Right atrium auricular region (tissue), 2 donors: Measurements from ENCODE around the gene ELAPOR2. TPM values are rescaled to one million over a fixed set of nuclear protein-coding genes. Genes with fewer than 3 reads are reported as not detected.

ENCODE experiments used
- DNase-seq: peaks from one replicate; pipeline ENCODE4 v3.0.0-alpha.2; 2019; ENCODE audit warnings: low spot score
- H3K27ac ChIP-seq, 2 donors: fragments of 200-600 bp; sonication (generic); 1 replicate in 1 of 2; 2 replicates in 1 of 2; pipeline ENCODE4 v1.5.1; 2016 to 2019
- H3K27me3 ChIP-seq, 2 donors: fragments of 200-600 bp; sonication (generic); one replicate each; pipeline versions ENCODE4 v1.5.1 to v1.6.0; 2017 to 2019
- H3K36me3 ChIP-seq: fragments of 200-600 bp; sonication (generic); one replicate; pipeline ENCODE4 v1.5.1; 2016
- H3K4me1 ChIP-seq, 2 donors: fragments of 200-600 bp; sonication (generic); one replicate each; pipeline versions ENCODE4 v1.5.1 to v1.6.0; 2017 to 2019
- H3K4me3 ChIP-seq, 2 donors: fragments of 200-600 bp; sonication (generic); 1 replicate in 1 of 2; 2 replicates in 1 of 2; pipeline ENCODE4 v1.5.1; 2017 to 2019; ENCODE audit warnings: mild to moderate bottlenecking in 1 of 2, moderate library complexity in 1 of 2
- H3K9me3 ChIP-seq, 2 donors: fragments of 200-600 bp; sonication (generic); one replicate each; pipeline ENCODE4 v1.5.1; 2019
- total RNA-seq, 2 donors: library from RNA; depleted of rRNA; stranded (reverse); fragments of >200 nt; gene quantifications; one replicate each; pipeline ENCODE4 v1.1.0, GENCODE V29; 2016
- TF ChIP-seq, protein P1 (sequence below), 2 donors: fragments of 200-600 bp; sonication (generic); IDR thresholded peaks; one replicate each; pipeline ENCODE4 v1.5.1; 2019; ENCODE audit warnings: antibody characterized with exemption in 2 of 2

Gene ELAPOR2
- total RNA-seq, 2 donors from 2014 or later, result 4.0 to 9.1 TPM

GRCh38 chr7:87016606-87017005, 42.8 kb downstream of the ELAPOR2 start:
- no peaks in the 10 kb centered on the region for H3K4me1 ChIP-seq
- DNase-seq, result no peak
- no peaks in the 10 kb centered on the region for H3K27me3 ChIP-seq
- H3K9me3 ChIP-seq, result no peaks in the 10 kb centered on the region
- no peak overlapping the region for H3K4me3 ChIP-seq
- TF ChIP-seq, protein P1, sequence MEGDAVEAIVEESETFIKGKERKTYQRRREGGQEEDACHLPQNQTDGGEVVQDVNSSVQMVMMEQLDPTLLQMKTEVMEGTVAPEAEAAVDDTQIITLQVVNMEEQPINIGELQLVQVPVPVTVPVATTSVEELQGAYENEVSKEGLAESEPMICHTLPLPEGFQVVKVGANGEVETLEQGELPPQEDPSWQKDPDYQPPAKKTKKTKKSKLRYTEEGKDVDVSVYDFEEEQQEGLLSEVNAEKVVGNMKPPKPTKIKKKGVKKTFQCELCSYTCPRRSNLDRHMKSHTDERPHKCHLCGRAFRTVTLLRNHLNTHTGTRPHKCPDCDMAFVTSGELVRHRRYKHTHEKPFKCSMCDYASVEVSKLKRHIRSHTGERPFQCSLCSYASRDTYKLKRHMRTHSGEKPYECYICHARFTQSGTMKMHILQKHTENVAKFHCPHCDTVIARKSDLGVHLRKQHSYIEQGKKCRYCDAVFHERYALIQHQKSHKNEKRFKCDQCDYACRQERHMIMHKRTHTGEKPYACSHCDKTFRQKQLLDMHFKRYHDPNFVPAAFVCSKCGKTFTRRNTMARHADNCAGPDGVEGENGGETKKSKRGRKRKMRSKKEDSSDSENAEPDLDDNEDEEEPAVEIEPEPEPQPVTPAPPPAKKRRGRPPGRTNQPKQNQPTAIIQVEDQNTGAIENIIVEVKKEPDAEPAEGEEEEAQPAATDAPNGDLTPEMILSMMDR (IDR thresholded peaks at IDR 0.05), result no peak
- no peaks in the 10 kb centered on the region for H3K36me3 ChIP-seq
- H3K27ac ChIP-seq, result no peak overlapping the region

GRCh38 chr7:87013840-87014190, 45.6 kb downstream of the ELAPOR2 start:
- Histone ChIP-seq H3K27me3 (no peaks in the 10 kb centered on the region), H3K4me1 (no peaks in the 10 kb centered on the region), H3K27ac (no peak overlapping the region), H3K36me3 (no peaks in the 10 kb centered on the region), H3K4me3 (no peak overlapping the region), H3K9me3 (no peaks in the 10 kb centered on the region)
- DNase-seq, result no peak
- TF ChIP-seq, protein P1 (IDR thresholded peaks at IDR 0.05), result no peak

GRCh38 chr7:87013136-87013839, 46.2 kb downstream of the ELAPOR2 start:
- H3K4me3 ChIP-seq, result no peak overlapping the region
- no peaks in the 10 kb centered on the region for H3K4me1 ChIP-seq
- no peaks in the 10 kb centered on the region for H3K9me3 ChIP-seq
- no peak for DNase-seq
- H3K36me3 ChIP-seq, result no peaks in the 10 kb centered on the region
- TF ChIP-seq, protein P1 (IDR thresholded peaks at IDR 0.05), result no peak
- no peaks in the 10 kb centered on the region for H3K27me3 ChIP-seq
- H3K27ac ChIP-seq, result no peak overlapping the region

Other genes with a start within 250 kb of the ELAPOR2 start
- 10 to 100 TPM; 25.7 to 26.9 TPM for gene DMTF1, start 92.8 kb upstream of the ELAPOR2 start, total RNA-seq
- gene TMEM243, start 160.1 kb upstream of the ELAPOR2 start, total RNA-seq, result 10 to 100 TPM in 1 of 2 donors, 1 to 10 TPM in 1; 5.6 to 17.9 TPM